K562 (cell line): Measurements from ENCODE around the gene SHISA7. TPM values are rescaled to one million over a fixed set of nuclear protein-coding genes. Genes with fewer than 3 reads are reported as not detected.

ENCODE experiments used
- ATAC-seq: fragments of 200-7000 bp; cut with Tn5 transposase; 3 replicates; pipeline ENCODE4 v1.9.1; 2020; ENCODE audit warnings: moderate library complexity
- BruUV-seq: library from RNA; stranded (reverse); fragments of 400-500 nt; replicated peaks from 2 replicates; lab custom pipeline; 2021; lab: Mats Ljungman, UMichigan
- CTCF ChIA-PET: fragments of 300-600 bp; formaldehyde crosslinking; extraction: SDS; loops from one replicate; lab custom pipeline; 2021; ENCODE audit warnings: low intra/inter-chr PET ratio; lab: Yijun Ruan, JAX
- POLR2A ChIA-PET: fragments of 300-600, 350-650 bp; sonication (Branson Sonifier 250); formaldehyde crosslinking; extraction: SDS; loops from one replicate; lab custom pipeline; 2021; ENCODE audit warnings: antibody characterized with exemption, inconsistent platforms; lab: Yijun Ruan, JAX
- DNase-seq, 4 experiments: peaks; one replicate each; pipeline versions ENCODE4 v3.0.0 to v3.0.0-alpha.2; 2011 to 2018; ENCODE audit warnings: low spot score in 3 of 4, mixed read lengths in 3 of 4; ENCODE audit errors: extremely low read depth in 1 of 4
- FAIRE-seq: peaks from 2 replicates; lab custom pipeline; 2011; peaks lifted over from hg19 to GRCh38; lab: Jason Lieb, UNC
- H2AFZ ChIP-seq: 2 replicates; pipeline ENCODE4 v1.6.0; 2011; ENCODE audit warnings: low read depth, low read length, control low read depth, inconsistent platforms
- H3K27ac ChIP-seq: fragments of 200-600 bp; 3 replicates; pipeline ENCODE4 v1.8.0; 2011; ENCODE audit warnings: low read depth, mild to moderate bottlenecking, control low read depth, inconsistent platforms, low read length, moderate library complexity, mixed read lengths; ENCODE audit errors: extremely low read depth
- H3K27me3 ChIP-seq, 2 experiments: fragments of 300-600 bp in 1 of 2; 2 replicates in 1 of 2; 3 replicates in 1 of 2; pipeline versions ENCODE4 v1.6.0 to v1.8.0; 2011; ENCODE audit warnings: inconsistent platforms in 2 of 2, low read length in 2 of 2, mild to moderate bottlenecking in 1 of 2, mixed read lengths in 1 of 2, moderate library complexity in 1 of 2; ENCODE audit not compliant: control insufficient read depth in 2 of 2, insufficient read depth in 2 of 2
- H3K36me3 ChIP-seq: fragments of 300-600 bp; 3 replicates; pipeline ENCODE4 v1.8.0; 2011; ENCODE audit warnings: mild to moderate bottlenecking, low read length, inconsistent platforms; ENCODE audit not compliant: control insufficient read depth, insufficient read depth
- H3K4me1 ChIP-seq, 2 experiments: fragments of 200-600 bp in 1 of 2; replicated peaks in 1 of 2; 2 replicates in 1 of 2; 3 replicates in 1 of 2; pipeline versions ENCODE4 v1.5.1 to v1.8.0; 2011; ENCODE audit warnings: inconsistent platforms in 2 of 2, low read length in 2 of 2, mild to moderate bottlenecking in 1 of 2, mixed read lengths in 1 of 2, moderate library complexity in 1 of 2; ENCODE audit not compliant: control insufficient read depth in 2 of 2, insufficient read depth in 2 of 2
- H3K4me2 ChIP-seq: 2 replicates; pipeline ENCODE4 v1.6.1; 2011; ENCODE audit warnings: low read length, control low read depth, inconsistent platforms, mixed read lengths; ENCODE audit not compliant: insufficient read depth
- H3K4me3 ChIP-seq: fragments of 200-600 bp; sonication (generic), shearing (Covaris generic); 2 replicates; pipeline ENCODE4 v1.5.1; 2016; ENCODE audit warnings: control low read depth, inconsistent platforms
- H3K79me2 ChIP-seq: fragments of 200-600 bp; 3 replicates; pipeline ENCODE4 v1.8.0; 2011; ENCODE audit warnings: low read length, inconsistent platforms; ENCODE audit not compliant: control insufficient read depth, insufficient read depth
- H3K9ac ChIP-seq, 2 experiments: 2 replicates each; pipeline versions ENCODE4 v1.6.0 to v1.6.1; 2011; ENCODE audit warnings: low read depth in 2 of 2, low read length in 2 of 2, control low read depth in 1 of 2, inconsistent platforms in 1 of 2, mild to moderate bottlenecking in 1 of 2, mixed read lengths in 1 of 2; ENCODE audit not compliant: insufficient read depth in 1 of 2
- H3K9me1 ChIP-seq: one replicate; pipeline ENCODE4 v1.6.0; 2011; ENCODE audit warnings: inconsistent platforms, mild to moderate bottlenecking, low read length, moderate library complexity; ENCODE audit not compliant: control insufficient read depth, insufficient read depth
- H3K9me3 ChIP-seq: replicated peaks from 2 replicates; pipeline ENCODE4 v1.5.1; 2011; ENCODE audit warnings: low read depth, low read length, inconsistent platforms; ENCODE audit not compliant: control insufficient read depth, insufficient read depth
- H4K20me1 ChIP-seq: replicated peaks from 2 replicates; pipeline ENCODE4 v1.6.1; 2011; ENCODE audit warnings: low read length, inconsistent platforms, mixed read lengths; ENCODE audit not compliant: control insufficient read depth, insufficient read depth
- CCNT2 ChIP-seq: IDR thresholded peaks from 2 replicates; pipeline ENCODE4 v1.6.1; 2011; ENCODE audit warnings: borderline replicate concordance, low read depth, mild to moderate bottlenecking, moderate library complexity, mixed read lengths, low read length; ENCODE audit not compliant: insufficient read length; ENCODE audit errors: extremely low read depth
- EHMT2 ChIP-seq: fragments of 450-650 bp; IDR thresholded peaks from 2 replicates; pipeline ENCODE4 v1.6.1; 2018; ENCODE audit warnings: antibody characterized with exemption
- GMEB1 ChIP-seq: fragments of 250-450 bp; sonication (Bioruptor Pico); IDR thresholded peaks from 2 replicates; pipeline ENCODE4 v1.4.0; 2020; ENCODE audit warnings: mild to moderate bottlenecking
- SMARCA4 ChIP-seq: fragments of 450-650 bp; IDR thresholded peaks from 2 replicates; pipeline ENCODE4 v1.6.1; 2016
- TFAP4 ChIP-seq: sonication (generic); formaldehyde crosslinking; IDR thresholded peaks from 2 replicates; pipeline ENCODE4 v1.8.0; 2022; ENCODE audit warnings: missing genetic modification reagents, mild to moderate bottlenecking, moderate library complexity, borderline replicate concordance
- TOE1 ChIP-seq, 2 experiments: fragments of 450-650 bp in 1 of 2; sonication (generic) in 1 of 2; formaldehyde crosslinking in 1 of 2; IDR thresholded peaks; 2 replicates each; pipeline versions ENCODE4 v1.7.1 to v1.8.0; 2016 to 2022; ENCODE audit warnings: borderline replicate concordance in 2 of 2, mild to moderate bottlenecking in 2 of 2, antibody characterized with exemption in 1 of 2, inconsistent platforms in 1 of 2, low read depth in 1 of 2, missing genetic modification reagents in 1 of 2, moderate library complexity in 1 of 2
- YBX1 ChIP-seq: fragments of 450-650 bp; IDR thresholded peaks from 2 replicates; pipeline ENCODE4 v1.7.1; 2016; ENCODE audit warnings: mild to moderate bottlenecking
- WGBS: fragments of 100-300 bp; shearing (Covaris generic); methylation state at CpG from one replicate; pipeline ENCODE4 v1.1.6; 2016; ENCODE audit warnings: low coverage, mixed read lengths; ENCODE audit not compliant: insufficient coverage; ENCODE audit errors: missing lambda C conversion rate; 5-methylcytosine and 5-hydroxymethylcytosine counted together
- in situ Hi-C: fragments of 300-500 bp; cut with MboI; formaldehyde crosslinking; loops from 4 replicates; pipeline ENCODE4 v1.15.0; 2018; ENCODE audit warnings: inconsistent platforms, mixed read lengths
- intact Hi-C: fragments of 100-400 bp; cut with micrococcal nuclease; formaldehyde crosslinking; loops from 2 replicates; pipeline ENCODE4 v1.14.2; 2022
- polyA plus RNA-seq, 8 experiments: library from polyadenylated mRNA; depleted of rRNA in 4 of 8; stranded (reverse) in 5 of 8; unstranded in 3 of 8; fragments of >200 nt; fragmentation: Nextera tagmentation in 2 of 8; fragmentation: Illumina TruSeq in 1 of 8; extraction: Ambion mirVana in 2 of 8; extraction: Trizol in 1 of 8; gene quantifications; 2 replicates each; pipeline versions ENCODE4 v1.2.1 to v1.2.3, GENCODE V29; 2011 to 2014; ENCODE audit warnings: inconsistent platforms in 1 of 8, missing spikeins in 1 of 8
- total RNA-seq, 7 experiments: library from RNA; depleted of rRNA in 6 of 7; stranded (reverse); fragments of >200 nt in 6 of 7; fragmentation: Illumina TruSeq in 2 of 7; extraction: Trizol in 2 of 7; gene quantifications; 2 replicates each; pipeline versions ENCODE4 v1.2.1 to v1.2.3, GENCODE V29; 2011 to 2021; ENCODE audit warnings: low replicate concordance in 1 of 7

The SHISA7 gene
- total and polyA plus RNA-seq, 9 of the 15 experiments (the other 6 are each of a cell fraction or from before 2014, with no cell fraction given), result 0.01 to 0.40 (median 0.07) TPM

- no peaks in the 10 kb centered on the region for H3K9me3 ChIP-seq
- H3K9me1 ChIP-seq, result no peaks in the 10 kb centered on the region
- peak overlapping the region; percentile 40; the same call in 1 of the 2 replicates for H2AFZ ChIP-seq
- BruUV-seq, result no TSS peak
- no peak for TF ChIP-seq GMEB1 (CRISPR knock-in tag)
- peak; percentile 68; the same call in 1 of the 2 replicates for TF ChIP-seq TFAP4 (CRISPR knock-in tag)
- no peak for TF ChIP-seq EHMT2
- TF ChIP-seq TOE1 (IDR thresholded peaks at IDR 0.05; ENCODE audit: borderline replicate concordance), result no peak
- TF ChIP-seq TOE1 (CRISPR knock-in tag; IDR thresholded peaks at IDR 0.05; ENCODE audit: borderline replicate concordance, low read depth), result no peak
- TF ChIP-seq CCNT2, result no peak
- no peak for TF ChIP-seq YBX1
- TF ChIP-seq SMARCA4, result no peak
- no peak overlapping the region for H3K4me2 ChIP-seq
- WGBS, result 62% methylated on average over 13 of the region's 16 CpGs
- ChIA-PET CTCF (no interaction called here), POLR2A (no interaction called here)
- H3K27ac ChIP-seq, result no peak overlapping the region
- peaks cover 9% of the 10 kb centered on the region for H3K79me2 ChIP-seq
- no peaks in the 10 kb centered on the region; the same call in 1 of the 3 replicates for H3K36me3 ChIP-seq
- in situ Hi-C loops, result no loop called here
- no peak for DNase-seq
- ATAC-seq, result no peak
- no peaks in the 10 kb centered on the region for H4K20me1 ChIP-seq
- no peaks in the 10 kb centered on the region for H3K27me3 ChIP-seq
- H3K4me3 ChIP-seq, result no peak overlapping the region
- H3K4me1 ChIP-seq, result peaks cover 27 to 42% of the 10 kb centered on the region in 2 experiments
- H3K9ac ChIP-seq, result peak overlapping the region in 1 of 2 experiments; percentile 66; a peak in 2 of 4 replicates
- intact Hi-C loops, result no loop called here
- no peak for FAIRE-seq
Measured at GRCh38 chr19:55473225-55474012, 30.3 kb upstream of the SHISA7 start.
